ENCODE measurements around the gene GRK7. TPM values are rescaled to one million over a fixed set of nuclear protein-coding genes. Genes with fewer than 3 reads are reported as not detected.
"Not testable (repeated sequence)": the region's sequence is repeated elsewhere in the genome, so short reads cannot be mapped to it uniquely, and the experiment has no call there.

The GRK7 gene
- total and polyA plus RNA-seq, 2 of the 13 experiments (the other 11 are each of a cell fraction or from before 2014, with no cell fraction given), result not detected

- no peak for TF ChIP-seq ZBTB21 (CRISPR knock-in tag; IDR thresholded peaks at IDR 0.05)
- TF ChIP-seq AGO2 (optimal IDR thresholded peaks at IDR 0.05; ENCODE audit: low read depth, low read length), result no peak
- no peak for TF ChIP-seq ZNF138 (CRISPR knock-in tag; IDR thresholded peaks at IDR 0.05; ENCODE audit: low read depth)
Measured at GRCh38 chr3:141784531-141784930, 21.3 kb downstream of the GRK7 start (continued).

- DNase-seq (ENCODE audit: low spot score) (no peak), ATAC-seq (no peak), FAIRE-seq (no peak)
- no peak for TF ChIP-seq POLR2AphosphoS5 (IDR thresholded peaks at IDR 0.05; ENCODE audit: low read depth, low read length)
- TF ChIP-seq NR0B2 (CRISPR knock-in tag; IDR thresholded peaks at IDR 0.05), result no peak
- no peak for TF ChIP-seq PHF8 (CRISPR knock-in tag; IDR thresholded peaks at IDR 0.05)
- TF ChIP-seq ZNF230 (CRISPR knock-in tag; IDR thresholded peaks at IDR 0.05), result no peak
- TF ChIP-seq YY1 (IDR thresholded peaks at IDR 0.05; ENCODE audit: insufficient read depth, insufficient replicate concordance, low read depth, low read length), result no peak
- TF ChIP-seq SMAD9 (CRISPR knock-in tag; IDR thresholded peaks at IDR 0.05), result no peak
- TF ChIP-seq CSRNP2 (CRISPR knock-in tag; conservative IDR thresholded peaks at IDR 0.05; ENCODE audit: low read depth), result no peak
- Histone ChIP-seq H4K20me1 (ENCODE audit: insufficient read depth, low read length) (no peaks in the 10 kb centered on the region), H3K79me2 (ENCODE audit: insufficient read depth, low read length) (no peaks in the 10 kb centered on the region), H3K36me3 (replicated peaks in 1 of 2; ENCODE audit: control insufficient read depth in 1 of 2, insufficient read depth in 2 of 2, low read length in 2 of 2) (no peaks in the 10 kb centered on the region), H2AFZ (ENCODE audit: low read length) (no peak overlapping the region), H3K4me2 (ENCODE audit: low read depth, low read length) (0 out of 2 replicates have a peak overlapping the region, but pooled peaks have one; percentile 6), H3K9me3 (ENCODE audit: low read length) (no peaks in the 10 kb centered on the region), H3K27me3 (ENCODE audit: control insufficient read depth in 1 of 2, insufficient read depth in 2 of 2, low read length in 2 of 2) (no peaks in the 10 kb centered on the region; a peak in 1 of 5 replicates), H3K9ac (ENCODE audit: insufficient read depth, low read depth, low read length) (no peak overlapping the region), H3K4me1 (ENCODE audit: insufficient read depth, low read length) (peaks cover 18% of the 10 kb centered on the region), H3K4me3 (replicated peaks in 1 of 3; ENCODE audit: insufficient read depth in 1 of 3, low read depth in 2 of 3, low read length in 3 of 3) (no peak overlapping the region; a peak in 1 of 6 replicates), H3K27ac (ENCODE audit: extremely low read length, insufficient read depth, low read length) (no peak overlapping the region)
- ChIA-PET CTCF (ENCODE audit: low intra/inter-chr PET ratio, low total read pairs) (no interaction called here), POLR2A (no interaction called here)
- BruUV-seq (replicated peaks), result no TSS peak
- intact Hi-C loops (cut with micrococcal nuclease; ENCODE audit: unreplicated experiment), result loop anchor here (5.0 kb wide), 1 partner anchor 44 kb away; no protein-coding TSS in a partner anchor
- 46% methylated on average over 4 of the region's 4 CpGs for WGBS (ENCODE audit: low lambda C conversion rate)
- in situ Hi-C loops (cut with HindIII; ENCODE audit: extremely low pct_ligation_motif_present, low pct_unique_long_range_greater_than_20kb), result no loop called here
Measured at GRCh38 chr3:141788149-141788548, 24.9 kb downstream of the GRK7 start.

GRCh38 chr3:141788750-141789149 lies 25.5 kb downstream of the GRK7 start:
- H3K9me3 ChIP-seq (ENCODE audit: low read length); H3K27ac ChIP-seq (ENCODE audit: extremely low read length, insufficient read depth, low read length); BruUV-seq (replicated peaks); CTCF ChIA-PET (ENCODE audit: low intra/inter-chr PET ratio, low total read pairs); H3K36me3 ChIP-seq (replicated peaks in 1 of 2; ENCODE audit: control insufficient read depth in 1 of 2, insufficient read depth in 2 of 2, low read length in 2 of 2); H3K4me3 ChIP-seq (replicated peaks in 1 of 3; ENCODE audit: insufficient read depth in 1 of 3, low read depth in 2 of 3, low read length in 3 of 3); FAIRE-seq; POLR2A ChIA-PET; in situ Hi-C loops (cut with HindIII; ENCODE audit: extremely low pct_ligation_motif_present, low pct_unique_long_range_greater_than_20kb); H3K4me2 ChIP-seq (ENCODE audit: low read depth, low read length); H4K20me1 ChIP-seq (ENCODE audit: insufficient read depth, low read length); DNase-seq (ENCODE audit: low spot score); H2AFZ ChIP-seq (ENCODE audit: low read length); H3K79me2 ChIP-seq (ENCODE audit: insufficient read depth, low read length); H3K27me3 ChIP-seq (ENCODE audit: control insufficient read depth in 1 of 2, insufficient read depth in 2 of 2, low read length in 2 of 2); ATAC-seq; H3K9ac ChIP-seq (ENCODE audit: insufficient read depth, low read depth, low read length): not testable (repeated sequence)
- WGBS (ENCODE audit: low lambda C conversion rate), result 52% methylated on average over 5 of the region's 5 CpGs
- intact Hi-C loops (cut with micrococcal nuclease; ENCODE audit: unreplicated experiment), result loop anchor here (5.0 kb wide), 1 partner anchor 44 kb away; no protein-coding TSS in a partner anchor
- peaks cover 14% of the 10 kb centered on the region for H3K4me1 ChIP-seq (ENCODE audit: insufficient read depth, low read length)
